CD4-positive, alpha-beta T cell treated with Interleukin-4 for 1 hour (primary cell): Measurements from ENCODE around the gene ZNF738.

Source experiments
- DNase-seq, 2 donors: peaks; one replicate each; pipeline ENCODE4 v3.0.0-alpha.2; 2020 to 2022

Gene ZNF738

GRCh38 chr19:21423057-21424041, 64.5 kb downstream of the ZNF738 start:
- no peak for DNase-seq
